Esophagus muscularis mucosa (tissue), 2 donors: ENCODE data around the gene PTPRN2.

Experiments used
- POLR2A ChIP-seq: fragments of 450-650 bp; IDR thresholded peaks from one replicate; pipeline ENCODE4 v1.6.1; 2017; ENCODE audit warnings: antibody characterized with exemption, moderate library complexity, mild to moderate bottlenecking, low read depth
- POLR2AphosphoS5 ChIP-seq, 2 donors: sonication (generic); formaldehyde crosslinking; IDR thresholded peaks; one replicate each; pipeline ENCODE4 v1.6.1; 2017; ENCODE audit warnings: antibody characterized with exemption in 2 of 2

DNA sequence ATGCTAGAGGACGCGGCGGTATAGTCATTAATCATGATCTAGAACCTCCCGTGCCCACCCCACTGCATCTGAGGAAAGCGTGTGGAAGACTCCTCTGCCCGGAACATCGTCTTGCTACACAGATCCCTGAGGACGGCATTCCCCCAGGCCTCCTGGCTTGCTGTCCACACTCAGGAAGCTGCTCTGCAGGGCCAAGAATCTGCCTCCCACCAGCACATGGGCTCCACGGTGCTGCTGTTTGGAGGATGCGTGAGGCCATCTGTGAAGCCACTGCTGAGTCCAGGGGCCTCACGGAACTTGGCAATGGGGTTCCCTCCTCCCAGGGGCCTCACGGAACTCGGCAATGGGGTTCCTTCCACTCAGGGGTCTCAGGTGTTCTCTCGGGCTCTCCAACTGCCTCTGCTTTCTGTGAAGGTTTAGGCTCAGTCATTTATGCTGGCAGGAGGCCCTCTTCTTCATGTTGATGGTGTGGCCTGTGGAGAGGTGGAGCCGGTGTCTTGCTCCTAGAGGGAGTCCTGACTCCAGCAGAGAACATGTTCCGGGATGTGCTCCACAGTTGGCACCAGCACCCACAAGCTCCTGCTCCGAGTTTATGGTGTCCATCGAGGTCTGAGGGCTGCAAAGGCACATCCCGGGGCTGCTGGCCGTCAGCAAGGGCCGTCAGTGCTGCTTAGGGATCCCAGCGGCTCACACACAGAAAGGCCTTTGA, 977.5 kb downstream of the PTPRN2 start:
- no peak for TF ChIP-seq POLR2A
- no peak for TF ChIP-seq POLR2AphosphoS5 (IDR thresholded peaks at IDR 0.05)
